Activated CD4-positive, alpha-beta T cell treated with anti-CD3 and anti-CD28 coated beads, Interleukin-2, amount 10 ng/mL, durations not matched to agents 24 days and 14 days (primary cell): ENCODE data around the gene TTC33. TPM values are rescaled to one million over a fixed set of nuclear protein-coding genes. Genes with fewer than 3 reads are reported as not detected.

Source experiments
- DNase-seq: peaks from one replicate; pipeline ENCODE4 v3.0.0; 2022
- H3K27ac Mint-ChIP-seq: one replicate; pipeline ENCODE4 v1.8.0; 2022; ENCODE audit warnings: mild to moderate bottlenecking, mixed read lengths
- H3K27me3 Mint-ChIP-seq: one replicate; pipeline ENCODE4 v1.8.0; 2022; ENCODE audit warnings: mixed read lengths
- H3K36me3 Mint-ChIP-seq: one replicate; pipeline ENCODE4 v1.8.0; 2022; ENCODE audit warnings: low read depth, mild to moderate bottlenecking, mixed read lengths
- H3K4me1 Mint-ChIP-seq: one replicate; pipeline ENCODE4 v1.8.0; 2021; ENCODE audit warnings: mixed read lengths
- H3K4me3 Mint-ChIP-seq: one replicate; pipeline ENCODE4 v1.8.0; 2022; ENCODE audit warnings: mild to moderate bottlenecking, moderate library complexity, mixed read lengths
- H3K9me3 Mint-ChIP-seq: one replicate; pipeline ENCODE4 v1.8.0; 2021; ENCODE audit warnings: mixed read lengths
- intact Hi-C: fragments of 100-400 bp; cut with micrococcal nuclease; formaldehyde crosslinking; loops from one replicate; pipeline ENCODE4 v1.15.1; 2023
- total RNA-seq: library from RNA; stranded (reverse); gene quantifications from 2 replicates; pipeline ENCODE4 v1.2.3, GENCODE V29; 2022

TTC33 gene
- total RNA-seq, 1 donor from 2014 or later: 22.7 TPM

DNA sequence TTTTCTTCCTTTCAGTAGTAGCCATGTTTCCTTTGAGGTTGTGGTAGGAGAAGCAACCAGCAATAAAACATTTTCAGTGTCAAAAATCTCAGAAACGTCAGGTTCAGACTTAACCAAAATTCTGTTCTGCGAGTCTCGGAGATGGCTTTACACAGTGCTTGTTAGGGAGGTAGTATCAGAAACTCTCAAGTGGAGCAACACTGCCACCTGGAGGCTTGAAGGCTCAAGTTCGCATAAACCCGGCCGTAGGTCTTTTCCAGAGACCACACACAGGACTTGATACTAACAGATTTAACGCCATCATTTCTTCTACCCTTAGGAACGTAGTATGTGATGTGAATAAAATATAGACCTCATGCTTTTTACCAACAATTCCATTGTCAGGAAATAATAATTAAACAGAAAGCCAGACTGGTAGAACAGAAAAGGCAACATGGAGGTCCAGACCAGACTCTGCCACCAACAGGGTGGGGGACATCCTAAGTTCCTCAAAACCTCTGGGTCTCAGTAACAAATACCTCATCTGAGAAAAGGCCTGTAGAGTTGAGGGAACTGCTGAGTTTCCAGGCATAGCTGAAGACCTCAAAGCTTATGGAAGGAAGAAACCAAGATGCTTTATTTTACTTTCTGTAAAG, 67.5 kb downstream of the TTC33 start:
- peaks cover 62% of the 10 kb centered on the region for H3K4me1 Mint-ChIP-seq
- DNase-seq: peak; percentile 95
- H3K27me3 Mint-ChIP-seq: no peaks in the 10 kb centered on the region
- H3K27ac Mint-ChIP-seq: peak overlapping the region; percentile 92
- intact Hi-C loops: loop anchor here (1.0 to 5.0 kb wide), 13 partner anchors 9 to 1476 kb away; partner anchors contain the start of gene PTGER4
- peak overlapping the region; percentile 99 for H3K4me3 Mint-ChIP-seq
- H3K9me3 Mint-ChIP-seq: no peaks in the 10 kb centered on the region
- H3K36me3 Mint-ChIP-seq: peaks cover 85% of the 10 kb centered on the region

DNA sequence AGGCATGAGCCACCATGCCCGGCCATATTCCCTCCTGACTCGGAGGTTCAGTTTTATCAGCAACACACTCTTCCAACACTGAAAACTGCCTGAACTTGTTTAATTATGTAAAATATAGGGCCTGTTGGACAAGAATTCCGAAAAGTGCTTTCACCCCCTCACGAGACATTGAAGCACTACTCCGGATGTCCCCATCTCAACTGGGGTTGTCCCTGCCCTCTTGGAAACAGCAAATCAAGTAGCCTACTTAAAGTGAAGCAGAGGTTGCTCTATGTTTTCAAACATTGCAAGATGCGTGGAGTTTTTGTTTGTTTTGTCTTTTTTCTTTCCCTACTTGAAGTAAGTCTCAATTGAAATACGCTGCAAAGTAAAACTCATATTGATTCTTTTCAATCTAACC, 68.4 kb downstream of the TTC33 start:
- Mint-ChIP-seq H3K4me1 (peaks cover 62% of the 10 kb centered on the region), H3K4me3 (peak overlapping the region; percentile 99), H3K27me3 (no peaks in the 10 kb centered on the region), H3K9me3 (no peaks in the 10 kb centered on the region), H3K36me3 (peaks cover 89% of the 10 kb centered on the region), H3K27ac (peak overlapping the region; percentile 92)
- intact Hi-C loops: loop anchor here (5.0 kb wide), 2 partner anchors 180 to 1475 kb away; no protein-coding TSS in a partner anchor
- peak; percentile 78 for DNase-seq

DNA sequence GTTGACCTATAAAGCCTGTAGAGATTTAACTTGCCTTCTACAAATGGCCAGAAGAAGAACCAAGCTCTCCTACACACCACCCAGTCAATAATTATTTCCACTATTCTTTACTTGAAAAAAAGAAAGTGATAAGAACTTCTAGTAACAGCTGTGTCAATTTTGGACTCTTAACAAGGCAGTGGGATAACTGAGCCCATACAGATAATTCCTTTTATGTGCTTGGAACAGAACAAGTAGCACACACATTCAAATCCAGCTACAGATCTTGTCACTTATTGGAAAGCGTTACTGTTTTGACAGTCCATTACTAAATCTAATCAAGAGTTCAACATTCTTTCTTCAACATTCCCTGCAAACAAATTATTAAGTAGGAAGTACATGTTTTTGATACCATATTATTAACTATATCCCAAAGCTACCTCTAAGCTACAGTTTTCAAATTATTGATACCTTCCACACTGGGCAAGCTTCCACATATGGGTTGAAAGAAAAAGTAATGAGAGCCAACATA, 69.7 kb downstream of the TTC33 start:
- intact Hi-C loops: loop anchor here (1.0 to 5.0 kb wide), 3 partner anchors 179 to 1474 kb away; no protein-coding TSS in a partner anchor
- no peaks in the 10 kb centered on the region for H3K9me3 Mint-ChIP-seq
- peaks cover 57% of the 10 kb centered on the region for H3K4me1 Mint-ChIP-seq
- DNase-seq: no peak
- H3K27me3 Mint-ChIP-seq: no peaks in the 10 kb centered on the region
- peaks cover 90% of the 10 kb centered on the region for H3K36me3 Mint-ChIP-seq
- H3K4me3 Mint-ChIP-seq: peak overlapping the region; percentile 99
- peak overlapping the region; percentile 71 for H3K27ac Mint-ChIP-seq

DNA sequence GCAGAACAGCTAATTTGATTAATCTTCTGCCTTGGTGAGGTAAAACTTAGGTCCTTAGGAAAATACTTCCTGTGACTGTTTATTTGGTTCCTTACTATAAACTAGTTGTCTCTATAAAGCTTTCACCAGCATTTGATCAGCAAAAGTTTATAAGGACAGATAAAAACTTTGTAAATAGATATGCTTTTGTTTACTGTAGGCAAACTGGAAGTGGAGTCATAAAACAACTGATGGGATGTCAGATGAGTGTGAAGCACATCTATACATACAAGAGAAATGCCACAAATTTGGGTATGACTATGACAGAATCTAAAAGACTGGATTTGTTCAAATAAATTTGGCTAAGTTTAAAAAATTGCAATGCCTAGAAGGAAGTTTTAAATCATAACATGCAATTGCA, 70.6 kb downstream of the TTC33 start:
- Mint-ChIP-seq H3K27ac (peak overlapping the region; percentile 71), H3K4me3 (peak overlapping the region; percentile 99)

DNA sequence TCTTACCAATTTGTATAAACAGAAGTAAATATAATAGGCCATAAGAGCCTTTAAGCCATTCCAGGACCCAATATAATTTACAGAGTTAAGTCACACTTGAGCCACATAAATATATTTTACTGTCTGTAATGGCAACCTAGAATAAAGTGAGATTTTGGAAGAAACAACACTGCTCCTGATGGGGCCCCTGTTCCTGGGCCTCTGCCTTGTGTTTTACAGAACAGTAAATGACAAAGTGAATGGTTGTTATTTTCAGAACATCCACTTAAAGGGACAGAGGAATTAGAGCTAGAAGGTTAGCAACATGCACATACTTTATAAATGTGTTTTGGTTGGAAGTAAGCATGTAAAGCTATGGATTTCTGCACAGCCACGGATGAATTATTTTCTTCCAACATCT, 72.5 kb downstream of the TTC33 start:
- DNase-seq: peak; percentile 61
- H3K4me1 Mint-ChIP-seq: peaks cover 45% of the 10 kb centered on the region
- H3K36me3 Mint-ChIP-seq: peaks cover 81% of the 10 kb centered on the region
- H3K4me3 Mint-ChIP-seq: peak overlapping the region; percentile 99
- H3K27ac Mint-ChIP-seq: peak overlapping the region; percentile 99
- H3K27me3 Mint-ChIP-seq: no peaks in the 10 kb centered on the region
- intact Hi-C loops: loop anchor here (5.0 kb wide), 1 partner anchor 1481 kb away; no protein-coding TSS in a partner anchor
- no peaks in the 10 kb centered on the region for H3K9me3 Mint-ChIP-seq

More for the DNA sequence above, 70.6 kb downstream of the TTC33 start:
- Mint-ChIP-seq H3K4me1 (peaks cover 51% of the 10 kb centered on the region), H3K27me3 (no peaks in the 10 kb centered on the region), H3K9me3 (no peaks in the 10 kb centered on the region), H3K36me3 (peaks cover 91% of the 10 kb centered on the region)
- DNase-seq: no peak
- intact Hi-C loops: loop anchor here (1.0 to 5.0 kb wide), 3 partner anchors 178 to 1473 kb away; no protein-coding TSS in a partner anchor

DNA sequence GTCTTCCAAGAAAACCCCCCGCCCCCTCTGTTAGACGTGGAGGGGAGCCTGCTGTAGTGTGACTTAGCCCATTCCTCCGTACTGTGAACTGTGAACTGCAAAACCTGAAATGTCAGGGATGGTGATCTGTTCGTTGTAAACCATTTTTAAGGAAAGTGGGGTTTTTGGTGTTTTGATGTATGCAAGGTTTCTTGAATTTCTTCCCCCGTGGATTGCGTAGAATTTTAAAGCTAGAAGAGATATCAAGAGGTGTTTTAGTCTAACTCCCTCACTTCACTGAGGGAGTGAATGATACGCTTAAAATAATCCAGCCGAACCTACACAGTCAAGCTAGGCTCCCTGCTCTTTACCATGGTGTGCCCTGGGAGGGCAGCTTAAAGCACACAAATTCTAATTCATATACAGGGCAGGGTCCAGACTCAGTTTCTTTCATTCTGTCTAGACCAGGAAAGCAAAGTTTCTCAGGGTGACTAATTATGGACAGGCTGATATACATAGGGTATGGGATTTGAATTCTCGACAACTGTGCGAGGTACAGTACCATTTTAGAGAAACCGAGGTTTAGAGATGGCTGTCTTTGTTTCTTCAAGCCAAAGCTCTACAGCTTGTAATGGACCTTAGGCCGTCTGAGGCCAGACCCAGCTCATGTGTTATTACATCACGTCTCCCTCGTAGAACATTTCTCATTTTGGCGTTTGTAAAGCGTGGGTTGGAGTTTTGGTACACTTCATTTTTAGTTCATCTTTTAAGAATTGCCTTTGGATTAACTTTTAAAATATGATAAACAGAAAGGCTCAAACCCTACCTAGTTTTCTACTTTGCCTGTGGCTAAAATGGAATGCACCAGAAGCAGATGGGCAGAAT, 73.4 kb downstream of the TTC33 start:
- Mint-ChIP-seq H3K27me3 (no peaks in the 10 kb centered on the region), H3K36me3 (peaks cover 72% of the 10 kb centered on the region), H3K4me3 (peak overlapping the region; percentile 99), H3K27ac (peak overlapping the region; percentile 99), H3K4me1 (peaks cover 40% of the 10 kb centered on the region), H3K9me3 (no peaks in the 10 kb centered on the region)
- peak; percentile 70 for DNase-seq
- intact Hi-C loops: loop anchor here (5.0 kb wide), 1 partner anchor 1480 kb away; no protein-coding TSS in a partner anchor

DNA sequence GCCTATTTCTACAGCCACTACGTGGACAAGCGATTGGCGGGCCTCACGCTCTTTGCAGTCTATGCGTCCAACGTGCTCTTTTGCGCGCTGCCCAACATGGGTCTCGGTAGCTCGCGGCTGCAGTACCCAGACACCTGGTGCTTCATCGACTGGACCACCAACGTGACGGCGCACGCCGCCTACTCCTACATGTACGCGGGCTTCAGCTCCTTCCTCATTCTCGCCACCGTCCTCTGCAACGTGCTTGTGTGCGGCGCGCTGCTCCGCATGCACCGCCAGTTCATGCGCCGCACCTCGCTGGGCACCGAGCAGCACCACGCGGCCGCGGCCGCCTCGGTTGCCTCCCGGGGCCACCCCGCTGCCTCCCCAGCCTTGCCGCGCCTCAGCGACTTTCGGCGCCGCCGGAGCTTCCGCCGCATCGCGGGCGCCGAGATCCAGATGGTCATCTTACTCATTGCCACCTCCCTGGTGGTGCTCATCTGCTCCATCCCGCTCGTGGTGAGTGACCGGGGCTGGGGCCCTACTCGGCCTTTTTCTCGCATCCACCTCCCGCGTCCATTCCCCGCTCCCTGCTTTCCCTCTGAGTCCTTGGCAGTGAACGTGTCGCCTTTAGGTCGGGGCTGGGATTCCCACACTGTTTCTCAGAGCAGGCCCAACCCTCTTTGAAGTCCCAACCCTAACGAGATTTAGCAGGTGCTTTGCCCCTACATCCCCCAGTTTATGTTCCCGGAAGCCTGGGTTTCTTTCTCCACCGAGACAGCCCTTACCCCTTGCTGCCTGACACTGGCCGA, 74.2 kb downstream of the TTC33 start:
- peak; percentile 82 for DNase-seq
- H3K36me3 Mint-ChIP-seq: peaks cover 65% of the 10 kb centered on the region
- no peaks in the 10 kb centered on the region for H3K27me3 Mint-ChIP-seq
- H3K4me1 Mint-ChIP-seq: peaks cover 43% of the 10 kb centered on the region
- H3K4me3 Mint-ChIP-seq: peak overlapping the region; percentile 99
- H3K27ac Mint-ChIP-seq: peak overlapping the region; percentile 99
- intact Hi-C loops: loop anchor here (5.0 kb wide), 1 partner anchor 1479 kb away; no protein-coding TSS in a partner anchor
- no peaks in the 10 kb centered on the region for H3K9me3 Mint-ChIP-seq

DNA sequence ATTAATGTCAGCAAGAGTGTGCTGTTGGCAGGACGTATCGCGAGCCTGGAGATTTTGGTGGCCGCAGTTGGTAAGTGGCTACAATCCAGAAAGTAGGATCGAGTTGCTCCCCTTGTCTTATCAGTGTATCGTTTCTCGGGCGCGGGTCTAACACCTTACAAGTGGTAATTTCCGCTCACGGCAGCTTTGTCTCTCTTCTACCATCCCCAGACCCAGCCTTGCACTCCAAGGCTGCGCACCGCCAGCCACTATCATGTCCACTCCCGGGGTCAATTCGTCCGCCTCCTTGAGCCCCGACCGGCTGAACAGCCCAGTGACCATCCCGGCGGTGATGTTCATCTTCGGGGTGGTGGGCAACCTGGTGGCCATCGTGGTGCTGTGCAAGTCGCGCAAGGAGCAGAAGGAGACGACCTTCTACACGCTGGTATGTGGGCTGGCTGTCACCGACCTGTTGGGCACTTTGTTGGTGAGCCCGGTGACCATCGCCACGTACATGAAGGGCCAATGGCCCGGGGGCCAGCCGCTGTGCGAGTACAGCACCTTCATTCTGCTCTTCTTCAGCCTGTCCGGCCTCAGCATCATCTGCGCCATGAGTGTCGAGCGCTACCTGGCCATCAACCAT, 74.9 kb downstream of the TTC33 start:
- Mint-ChIP-seq H3K4me1 (peaks cover 43% of the 10 kb centered on the region), H3K9me3 (no peaks in the 10 kb centered on the region), H3K27me3 (no peaks in the 10 kb centered on the region), H3K27ac (peak overlapping the region; percentile 99), H3K36me3 (peaks cover 58% of the 10 kb centered on the region), H3K4me3 (peak overlapping the region; percentile 99)
- DNase-seq: peak; percentile 86
- intact Hi-C loops: loop anchor here (5.0 kb wide), 1 partner anchor 1479 kb away; no protein-coding TSS in a partner anchor

DNA sequence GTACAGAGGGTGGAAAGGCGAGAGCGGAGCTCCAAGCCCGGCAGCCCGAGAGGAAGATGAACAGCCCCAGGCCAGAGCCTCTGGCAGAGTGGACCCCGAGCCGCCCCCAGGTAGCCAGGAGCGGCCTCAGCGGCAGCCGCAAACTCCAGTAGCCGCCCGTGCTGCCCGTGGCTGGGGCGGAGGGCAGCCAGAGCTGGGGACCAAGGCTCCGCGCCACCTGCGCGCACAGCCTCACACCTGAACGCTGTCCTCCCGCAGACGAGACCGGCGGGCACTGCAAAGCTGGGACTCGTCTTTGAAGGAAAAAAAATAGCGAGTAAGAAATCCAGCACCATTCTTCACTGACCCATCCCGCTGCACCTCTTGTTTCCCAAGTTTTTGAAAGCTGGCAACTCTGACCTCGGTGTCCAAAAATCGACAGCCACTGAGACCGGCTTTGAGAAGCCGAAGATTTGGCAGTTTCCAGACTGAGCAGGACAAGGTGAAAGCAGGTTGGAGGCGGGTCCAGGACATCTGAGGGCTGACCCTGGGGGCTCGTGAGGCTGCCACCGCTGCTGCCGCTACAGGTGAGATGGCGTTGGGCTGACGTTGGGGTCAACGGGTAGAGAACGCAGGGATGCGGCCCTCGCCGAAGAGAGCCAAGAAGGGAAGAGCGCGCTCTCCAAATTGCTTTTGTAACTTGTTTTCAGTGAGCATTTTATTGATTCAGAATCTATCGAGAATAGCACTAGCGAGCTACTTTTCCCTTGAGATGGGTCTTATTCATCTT, 75.7 kb downstream of the TTC33 start, which contains the start of gene PTGER4:
Gene PTGER4, plus strand, starts transcription at position 3 of the 769 bp plus-strand sequence. CDS start 1,079 bp downstream, outside the sequence.
- peaks cover 43% of the 10 kb centered on the region for H3K4me1 Mint-ChIP-seq

DNA sequence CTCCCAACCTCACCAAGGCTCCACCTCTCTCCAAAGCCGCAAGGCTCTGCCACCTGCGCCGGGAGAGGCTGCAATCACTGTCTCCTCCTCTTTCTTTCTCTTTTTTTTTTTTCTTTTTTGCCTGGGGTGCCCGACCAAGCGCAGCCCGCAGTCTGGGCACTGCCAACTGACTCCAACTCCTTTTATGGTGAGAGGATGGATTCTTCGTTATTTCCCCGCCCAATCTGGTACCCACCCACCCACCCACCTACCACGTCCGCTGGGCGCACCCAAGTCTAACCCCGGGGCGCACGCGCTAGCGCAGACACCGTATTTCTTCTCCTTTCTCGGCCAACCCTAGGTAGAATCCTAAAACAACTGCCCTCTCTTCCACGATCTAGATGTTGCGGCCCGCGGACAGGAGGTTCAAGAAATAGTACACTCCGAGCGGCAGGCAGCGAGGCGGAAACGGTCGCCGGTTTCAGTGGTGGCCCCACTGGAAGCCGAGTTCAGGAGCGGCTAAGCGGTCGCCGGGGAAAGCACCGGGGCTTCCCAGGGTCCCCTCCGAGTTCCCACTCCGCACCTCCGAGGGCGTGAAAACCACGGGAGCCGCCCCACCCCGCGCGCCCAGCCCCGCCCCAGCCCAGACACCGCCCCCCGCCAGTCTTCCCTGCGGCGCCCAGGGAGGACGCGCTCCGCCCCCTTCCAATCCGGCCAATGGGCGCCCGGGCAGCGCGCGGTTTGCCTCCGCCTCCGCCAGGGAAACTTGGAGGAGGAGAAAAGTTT, 76.4 kb downstream of the TTC33 start:
- H3K27ac Mint-ChIP-seq: peak overlapping the region; percentile 99
- peaks cover 3% of the 10 kb centered on the region for H3K9me3 Mint-ChIP-seq
- DNase-seq: peak; percentile 98
- peaks cover 48% of the 10 kb centered on the region for H3K4me1 Mint-ChIP-seq
- no peaks in the 10 kb centered on the region for H3K27me3 Mint-ChIP-seq
- H3K4me3 Mint-ChIP-seq: peak overlapping the region; percentile 99
- intact Hi-C loops: loop anchor here (1.0 to 10.0 kb wide), 14 partner anchors 9 to 455 kb away; partner anchors contain the start of genes RPL37 and TTC33
- H3K36me3 Mint-ChIP-seq: peaks cover 46% of the 10 kb centered on the region

More for the DNA sequence above, 75.7 kb downstream of the TTC33 start, which contains the start of gene PTGER4:
- intact Hi-C loops: loop anchor here (1.0 to 10.0 kb wide), 15 partner anchors 8 to 1478 kb away; partner anchors contain the start of genes RPL37 and TTC33
- H3K27ac Mint-ChIP-seq: peak within 1 kb of the TSS; percentile 99
- peak within 1 kb of the TSS; percentile 99 for H3K4me3 Mint-ChIP-seq
- peaks cover 3% of the 10 kb centered on the region for H3K9me3 Mint-ChIP-seq
- H3K36me3 Mint-ChIP-seq: peaks cover 50% of the 10 kb centered on the region
- peak; percentile 85 for DNase-seq
- H3K27me3 Mint-ChIP-seq: no peaks in the 10 kb centered on the region

DNA sequence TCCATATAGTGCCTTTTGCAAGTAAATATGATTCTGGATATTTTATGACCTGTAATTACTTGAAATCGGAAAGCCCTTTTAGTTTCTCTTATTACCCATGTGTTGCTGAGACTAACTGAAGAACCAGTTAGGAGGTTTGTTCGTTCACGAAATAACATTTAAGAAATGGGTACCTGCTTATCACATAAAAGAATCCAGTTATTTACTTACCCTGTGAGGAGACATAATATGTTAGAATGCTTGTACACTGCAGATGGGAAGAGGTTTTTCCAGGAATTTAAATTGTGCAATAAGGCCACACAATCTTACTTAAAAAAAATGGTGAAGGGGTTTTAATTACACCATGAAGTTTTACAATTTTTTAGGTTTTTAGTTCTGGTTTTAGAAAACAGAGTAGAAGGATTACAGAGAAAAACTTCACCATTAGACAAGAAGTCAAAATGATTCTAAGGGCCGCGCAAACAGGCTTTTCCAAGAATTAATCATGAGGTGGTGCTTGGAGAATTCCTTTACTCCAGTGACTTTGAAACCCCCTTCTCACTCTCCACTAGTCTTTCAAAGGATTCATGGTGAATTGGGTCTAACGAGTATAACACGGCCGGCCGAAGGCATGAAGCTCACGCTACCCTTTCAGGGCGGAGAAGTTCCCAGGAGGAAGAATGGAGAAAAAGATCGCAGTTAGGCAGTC, 77.2 kb downstream of the TTC33 start:
- peaks cover 39% of the 10 kb centered on the region for H3K36me3 Mint-ChIP-seq
- H3K9me3 Mint-ChIP-seq: peaks cover 3% of the 10 kb centered on the region
- H3K27ac Mint-ChIP-seq: peak overlapping the region; percentile 99
- intact Hi-C loops: loop anchor here (1.0 to 10.0 kb wide), 15 partner anchors 10 to 454 kb away; partner anchors contain the start of genes RPL37 and TTC33
- peaks cover 49% of the 10 kb centered on the region for H3K4me1 Mint-ChIP-seq
- H3K4me3 Mint-ChIP-seq: peak overlapping the region; percentile 99
- H3K27me3 Mint-ChIP-seq: no peaks in the 10 kb centered on the region
- no peak for DNase-seq
